ENCODE measurements around the gene LTBP1. TPM values are rescaled to one million over a fixed set of nuclear protein-coding genes. Genes with fewer than 3 reads are reported as not detected.

LTBP1 gene
- total RNA-seq, 4 donors from 2014 or later: 5.1 to 12.9 (median 10.7) TPM

- Histone ChIP-seq H3K4me1 (peaks cover 15 to 16% of the 10 kb centered on the region in 2 donors), H3K9me3 (no peaks in the 10 kb centered on the region), H3K27ac (no peak overlapping the region), H3K36me3 (no peaks in the 10 kb centered on the region), H3K27me3 (no peaks in the 10 kb centered on the region), H3K4me3 (replicated peaks in 1 of 3) (no peak overlapping the region)
- intact Hi-C loops (cut with DNase I): no loop called here
- 87 to 92% methylated on average over 4 of the region's 4 CpGs for WGBS, 2 donors
- TF ChIP-seq POLR2A (IDR thresholded peaks at IDR 0.05): no peak
- TF ChIP-seq, protein P1, sequence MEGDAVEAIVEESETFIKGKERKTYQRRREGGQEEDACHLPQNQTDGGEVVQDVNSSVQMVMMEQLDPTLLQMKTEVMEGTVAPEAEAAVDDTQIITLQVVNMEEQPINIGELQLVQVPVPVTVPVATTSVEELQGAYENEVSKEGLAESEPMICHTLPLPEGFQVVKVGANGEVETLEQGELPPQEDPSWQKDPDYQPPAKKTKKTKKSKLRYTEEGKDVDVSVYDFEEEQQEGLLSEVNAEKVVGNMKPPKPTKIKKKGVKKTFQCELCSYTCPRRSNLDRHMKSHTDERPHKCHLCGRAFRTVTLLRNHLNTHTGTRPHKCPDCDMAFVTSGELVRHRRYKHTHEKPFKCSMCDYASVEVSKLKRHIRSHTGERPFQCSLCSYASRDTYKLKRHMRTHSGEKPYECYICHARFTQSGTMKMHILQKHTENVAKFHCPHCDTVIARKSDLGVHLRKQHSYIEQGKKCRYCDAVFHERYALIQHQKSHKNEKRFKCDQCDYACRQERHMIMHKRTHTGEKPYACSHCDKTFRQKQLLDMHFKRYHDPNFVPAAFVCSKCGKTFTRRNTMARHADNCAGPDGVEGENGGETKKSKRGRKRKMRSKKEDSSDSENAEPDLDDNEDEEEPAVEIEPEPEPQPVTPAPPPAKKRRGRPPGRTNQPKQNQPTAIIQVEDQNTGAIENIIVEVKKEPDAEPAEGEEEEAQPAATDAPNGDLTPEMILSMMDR (IDR thresholded peaks at IDR 0.05): no peak
- DNase-seq: no peak
Measured at GRCh38 chr2:33289961-33290360, 343.2 kb downstream of the LTBP1 start.

- 9 to 11% methylated on average over 7 of the region's 7 CpGs for WGBS, 2 donors
- no peak for DNase-seq
- intact Hi-C loops (cut with DNase I): no loop called here
- Histone ChIP-seq H3K27me3 (no peaks in the 10 kb centered on the region), H3K4me1 (peaks cover 15 to 16% of the 10 kb centered on the region in 2 donors), H3K27ac (peak overlapping the region; percentile 36 to 68 (median 39)), H3K9me3 (no peaks in the 10 kb centered on the region), H3K4me3 (replicated peaks in 1 of 3) (peak overlapping the region in 1 of 3 donors; percentile 9), H3K36me3 (no peaks in the 10 kb centered on the region)
- TF ChIP-seq, protein P1 (IDR thresholded peaks at IDR 0.05): no peak
- TF ChIP-seq POLR2A (IDR thresholded peaks at IDR 0.05): no peak
Measured at GRCh38 chr2:33291278-33292013, 344.7 kb downstream of the LTBP1 start.

GRCh38 chr2:33292063-33292462, 345.3 kb downstream of the LTBP1 start:
- Histone ChIP-seq H3K9me3 (no peaks in the 10 kb centered on the region), H3K4me3 (replicated peaks in 1 of 3) (no peak overlapping the region), H3K4me1 (peaks cover 15 to 16% of the 10 kb centered on the region in 2 donors), H3K27me3 (no peaks in the 10 kb centered on the region), H3K36me3 (no peaks in the 10 kb centered on the region), H3K27ac (peak overlapping the region; percentile 36 to 68 (median 39))
- WGBS, 2 donors: 61 to 69% methylated on average over 2 of the region's 2 CpGs
- intact Hi-C loops (cut with DNase I): no loop called here
- TF ChIP-seq, protein P1 (IDR thresholded peaks at IDR 0.05): no peak
- no peak for TF ChIP-seq POLR2A (IDR thresholded peaks at IDR 0.05)
- DNase-seq: no peak

- Histone ChIP-seq H3K4me3 (replicated peaks in 1 of 3) (no peak overlapping the region), H3K27me3 (no peaks in the 10 kb centered on the region), H3K36me3 (no peaks in the 10 kb centered on the region), H3K4me1 (peaks cover 15 to 16% of the 10 kb centered on the region in 2 donors), H3K9me3 (no peaks in the 10 kb centered on the region), H3K27ac (no peak overlapping the region)
- no peak for DNase-seq
- intact Hi-C loops (cut with DNase I): no loop called here
- 82 to 83% methylated on average over 11 of the region's 11 CpGs for WGBS, 2 donors
- TF ChIP-seq, protein P1 (IDR thresholded peaks at IDR 0.05): no peak
- no peak for TF ChIP-seq POLR2A (IDR thresholded peaks at IDR 0.05)
Measured at GRCh38 chr2:33292981-33293595, 346.3 kb downstream of the LTBP1 start.

DNA sequence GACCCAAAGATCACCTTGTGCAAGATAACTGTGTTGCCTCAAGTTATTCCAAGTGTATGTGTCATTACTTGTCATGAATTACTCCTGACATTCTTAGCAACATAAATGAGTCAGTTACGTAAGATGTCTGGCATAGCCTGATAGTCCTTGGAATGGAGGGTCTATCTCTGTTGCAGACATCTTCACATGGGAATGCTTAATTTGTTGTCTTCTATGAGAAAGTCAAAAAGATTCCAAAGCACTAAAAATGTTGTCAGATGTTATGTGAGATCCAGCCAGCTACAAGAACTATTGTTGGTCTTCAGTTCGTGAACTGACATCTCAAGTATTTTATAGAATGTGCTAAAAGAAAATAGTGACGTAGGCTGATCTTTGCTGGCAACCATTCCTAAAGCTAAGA, 351.5 kb downstream of the LTBP1 start:
- H3K4me3 ChIP-seq (replicated peaks in 1 of 3): no peak overlapping the region
- H3K9me3 ChIP-seq: no peaks in the 10 kb centered on the region
- intact Hi-C loops (cut with DNase I): no loop called here
- no peaks in the 10 kb centered on the region for H3K36me3 ChIP-seq
- H3K27ac ChIP-seq: no peak overlapping the region
- WGBS, 2 donors: 58 to 60% methylated on average over 3 of the region's 3 CpGs
- no peaks in the 10 kb centered on the region for H3K27me3 ChIP-seq
- no peak for DNase-seq
- no peak for TF ChIP-seq POLR2A (IDR thresholded peaks at IDR 0.05)
- TF ChIP-seq, protein P1 (IDR thresholded peaks at IDR 0.05): no peak
- H3K4me1 ChIP-seq: no peaks in the 10 kb centered on the region
